ENCODE measurements around the gene POMT2.
"Not testable (repeated sequence)": the region's sequence is repeated elsewhere in the genome, so short reads cannot be mapped to it uniquely, and the experiment has no call there.

Gene POMT2

DNA sequence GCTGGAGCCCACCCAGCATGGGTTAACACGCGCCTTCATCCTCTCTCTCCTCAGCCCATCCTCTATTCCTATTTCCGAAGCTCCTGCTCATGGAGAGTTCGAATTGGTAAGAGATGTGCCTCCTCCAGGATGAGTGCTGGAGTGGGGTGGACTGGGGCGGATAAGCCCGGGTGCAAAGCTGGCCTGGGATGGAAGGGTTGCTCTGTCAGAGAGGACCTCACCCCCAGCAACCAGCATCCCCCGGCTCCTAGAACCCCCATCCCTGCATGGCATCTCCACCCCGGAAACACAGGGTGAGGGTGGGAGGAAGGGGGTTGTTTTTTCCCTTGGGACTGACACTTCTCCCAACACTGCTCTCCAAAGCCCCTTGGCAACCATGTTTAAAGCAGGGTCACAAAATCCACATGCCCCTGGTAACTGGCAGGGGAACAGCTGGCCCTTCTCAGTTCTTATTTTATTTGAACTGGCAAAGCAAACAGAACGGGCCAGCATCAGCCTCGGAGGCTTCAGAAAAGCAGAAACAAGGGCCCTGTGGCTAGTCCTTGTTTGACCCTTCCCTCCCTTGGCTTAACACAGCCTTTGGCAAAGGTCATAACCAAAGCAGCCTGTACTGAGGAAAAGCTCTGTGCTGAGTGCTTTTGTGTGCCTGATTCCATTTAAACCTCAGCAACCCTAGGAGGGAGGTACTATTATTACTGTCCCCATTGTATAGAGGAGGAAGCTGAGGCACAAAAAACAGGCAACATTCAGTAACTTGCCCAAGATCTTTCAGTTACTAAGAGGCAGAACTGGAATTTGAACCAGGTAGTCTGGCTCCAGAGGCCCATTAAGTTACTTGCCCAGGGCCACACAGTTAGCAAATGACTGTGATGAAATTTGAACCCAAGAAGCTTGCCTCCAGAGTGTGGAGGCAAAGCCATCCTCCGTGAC is 4.4 kb upstream of the POMT2 start:
- DNase-seq = no peak

DNA sequence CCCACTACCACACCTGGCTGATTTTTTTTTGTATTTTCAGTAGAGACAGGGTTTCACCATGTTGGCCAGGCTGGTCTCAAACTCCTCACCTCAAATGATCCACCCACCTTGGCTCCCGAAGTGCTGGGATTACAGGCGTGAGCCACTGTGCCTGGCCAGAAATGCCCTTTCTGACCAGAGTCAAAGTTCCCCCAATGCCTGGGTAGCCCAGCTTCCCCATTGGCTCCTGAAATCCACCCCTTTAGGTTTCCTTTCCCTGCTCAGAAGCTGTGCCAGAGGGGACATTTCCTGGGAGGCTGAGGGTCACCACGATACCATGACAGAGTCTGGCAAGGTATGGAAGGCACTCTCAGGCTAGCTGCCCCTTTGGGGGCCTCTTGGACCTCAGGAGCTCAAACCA is 3.6 kb upstream of the POMT2 start:
- no peak for DNase-seq

DNA sequence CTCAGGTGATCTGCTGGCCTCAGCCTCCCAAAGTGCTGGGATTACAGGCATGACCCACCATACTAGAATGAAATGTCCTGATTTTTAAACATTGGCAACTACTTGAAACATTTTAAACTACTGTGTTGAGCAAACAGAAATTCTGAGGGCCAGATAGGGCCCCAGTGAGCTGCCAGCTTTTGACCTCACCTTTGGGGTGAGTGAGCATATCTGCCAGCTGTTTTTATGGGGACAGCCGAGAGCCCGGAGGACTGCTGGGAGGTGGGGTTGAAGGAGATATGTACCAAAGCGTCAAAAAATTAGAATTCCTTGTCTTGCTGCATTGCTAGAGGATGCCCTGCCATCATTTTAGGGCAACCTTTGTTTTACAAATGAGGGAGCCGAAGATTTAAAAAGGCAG is 2.9 kb upstream of the POMT2 start:
- no peak for DNase-seq

DNA sequence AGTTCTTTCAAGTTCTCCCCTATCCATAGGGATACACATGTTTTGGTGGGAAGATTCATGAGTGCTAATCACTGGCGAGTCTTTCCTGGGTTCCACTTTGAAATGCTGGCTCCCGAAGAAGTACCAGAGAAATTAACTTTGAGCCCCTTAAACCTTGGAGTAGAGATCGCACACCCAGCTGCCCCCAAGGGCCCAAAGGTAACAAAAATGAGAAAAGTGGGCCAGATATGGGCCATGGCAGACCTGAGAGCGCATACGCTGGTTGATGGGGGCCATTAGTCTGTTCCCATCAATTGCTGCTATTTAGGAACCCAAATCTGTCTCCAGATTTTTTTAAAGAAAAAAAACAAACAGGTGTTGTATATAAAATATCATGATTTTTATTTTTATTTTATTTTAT is 2.3 kb upstream of the POMT2 start:
- no peak for DNase-seq

DNA sequence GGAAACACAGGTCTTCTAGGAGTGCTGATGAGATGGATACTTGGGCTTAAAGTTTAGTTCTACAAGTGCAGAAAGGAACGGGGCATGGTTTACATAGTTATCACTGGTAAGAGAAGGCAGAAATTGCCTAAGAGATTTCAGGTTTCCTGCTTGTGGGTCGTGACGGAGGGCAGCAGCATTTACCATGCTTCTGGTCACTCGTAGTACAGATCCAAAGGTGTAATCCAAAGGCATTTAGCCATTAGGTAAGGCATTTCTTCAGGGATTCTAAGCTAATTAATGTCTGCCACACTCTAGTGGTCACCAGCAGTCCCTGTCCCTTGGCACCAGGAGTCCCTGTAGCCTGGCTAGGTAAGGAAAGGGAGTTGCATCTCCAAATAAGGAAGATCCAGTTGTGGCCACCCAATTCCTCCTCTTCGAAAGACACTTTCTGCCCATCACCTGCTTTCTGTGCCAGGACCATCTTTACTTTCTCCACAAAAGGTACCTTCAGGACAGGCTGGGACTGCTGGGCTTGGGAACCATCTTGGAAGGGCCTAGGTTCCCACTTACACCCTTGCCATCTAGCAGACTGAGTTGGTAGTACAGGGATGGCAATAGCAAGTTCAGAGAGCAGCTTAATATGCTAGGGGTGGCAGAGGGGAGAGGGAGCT is 1.7 kb upstream of the POMT2 start:
- no peak for DNase-seq

DNA sequence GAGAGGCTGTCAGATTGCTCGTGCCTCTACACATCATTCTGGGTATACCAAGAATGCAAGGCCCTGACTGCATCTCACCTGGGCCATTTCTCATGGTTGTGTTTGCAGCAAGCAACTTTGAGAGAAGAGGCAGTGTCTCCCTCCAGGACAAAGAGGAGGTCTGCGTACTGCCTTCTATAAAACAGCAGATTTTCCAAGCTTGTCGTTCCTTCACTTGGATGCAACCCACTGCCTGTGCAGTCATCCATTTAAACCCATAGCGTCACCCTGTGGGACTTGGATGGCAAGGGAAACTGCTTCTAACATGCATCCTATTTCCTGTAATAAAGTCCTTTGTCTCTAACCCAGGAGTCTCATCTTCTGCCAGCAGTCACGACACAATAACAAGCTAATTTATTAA is 1.3 kb downstream of the POMT2 start:
- no peak for DNase-seq

DNA sequence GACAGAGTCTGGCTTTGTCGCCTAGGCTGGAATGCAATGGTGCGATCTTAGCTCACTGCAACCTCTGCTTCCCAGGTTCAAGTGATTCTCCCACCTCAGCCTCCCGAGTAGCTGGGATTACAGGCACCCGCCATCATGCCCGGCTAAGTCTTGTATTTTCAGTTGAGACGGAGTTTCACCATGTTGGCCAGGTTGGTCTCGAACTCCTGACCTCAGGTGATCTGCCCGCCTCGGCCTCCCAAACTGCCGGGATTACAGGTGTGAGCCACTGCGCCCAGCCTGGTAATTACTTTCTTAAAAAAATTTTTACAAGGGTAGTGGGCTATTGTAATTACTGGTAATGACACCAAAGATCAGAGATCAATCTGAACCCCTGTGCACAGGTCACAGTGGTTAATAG is 1.9 kb downstream of the POMT2 start:
- DNase-seq = not testable (repeated sequence)

DNA sequence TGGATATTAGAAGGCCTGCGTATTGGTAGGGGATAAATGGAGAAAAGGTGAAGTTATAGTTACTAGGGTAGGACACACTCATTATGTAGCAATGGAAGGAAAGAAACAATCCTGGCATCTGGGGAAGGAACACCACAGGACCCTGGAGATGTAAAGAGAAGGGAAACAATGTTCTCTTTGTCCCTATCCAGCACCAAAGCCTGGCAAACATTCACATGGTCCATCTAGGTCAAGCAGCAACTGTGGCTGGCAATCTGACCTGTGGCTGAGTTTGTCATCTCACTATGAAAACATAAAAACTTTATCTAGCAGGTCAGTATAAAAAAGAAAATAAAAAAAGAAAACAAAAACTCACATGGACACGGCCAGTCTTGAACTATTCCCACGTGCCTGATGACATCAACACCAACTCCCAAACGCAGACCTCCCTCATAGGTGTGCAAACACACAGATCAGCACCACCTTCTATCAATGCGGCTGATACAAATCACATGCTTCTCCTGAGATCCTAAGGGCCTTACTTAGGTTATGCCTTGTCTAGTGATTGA is 2.6 kb downstream of the POMT2 start:
- no peak for DNase-seq

DNA sequence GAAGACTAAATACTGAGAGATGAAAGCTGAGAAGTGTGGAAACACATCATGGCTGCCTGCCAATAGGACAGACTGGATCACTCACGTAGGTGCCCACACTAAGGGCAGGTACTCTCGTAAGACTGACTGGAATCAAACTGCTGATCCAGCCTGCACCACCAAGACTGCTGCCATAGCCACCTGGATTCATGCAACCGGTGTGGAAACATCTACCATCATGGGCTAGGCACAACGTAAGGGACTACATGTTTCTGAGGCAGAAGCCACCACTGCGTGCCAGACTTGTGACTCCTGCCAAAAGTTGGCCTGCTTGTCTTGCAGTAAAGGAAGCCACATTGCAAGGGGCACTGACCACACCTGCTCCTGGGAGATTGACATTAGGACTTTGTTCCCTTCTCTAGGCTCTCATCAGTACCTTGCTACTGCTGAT is 3.8 kb downstream of the POMT2 start:
- DNase-seq = no peak

DNA sequence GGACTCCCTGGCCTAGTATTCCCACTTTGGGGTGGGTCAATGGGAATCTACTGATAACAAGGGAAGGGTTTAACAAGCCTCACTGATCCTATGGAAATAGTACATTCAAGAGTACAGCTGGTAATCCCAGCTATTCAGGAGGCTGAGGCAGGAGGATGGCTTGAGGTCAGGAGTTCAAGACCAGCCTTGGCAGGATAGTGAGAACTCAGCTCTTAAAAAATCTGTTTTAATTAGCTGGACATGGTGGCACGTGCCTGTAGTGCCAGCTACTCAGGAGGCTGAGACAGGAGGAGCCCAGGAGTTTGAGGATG is 4.5 kb downstream of the POMT2 start:
- DNase-seq = no peak

DNA sequence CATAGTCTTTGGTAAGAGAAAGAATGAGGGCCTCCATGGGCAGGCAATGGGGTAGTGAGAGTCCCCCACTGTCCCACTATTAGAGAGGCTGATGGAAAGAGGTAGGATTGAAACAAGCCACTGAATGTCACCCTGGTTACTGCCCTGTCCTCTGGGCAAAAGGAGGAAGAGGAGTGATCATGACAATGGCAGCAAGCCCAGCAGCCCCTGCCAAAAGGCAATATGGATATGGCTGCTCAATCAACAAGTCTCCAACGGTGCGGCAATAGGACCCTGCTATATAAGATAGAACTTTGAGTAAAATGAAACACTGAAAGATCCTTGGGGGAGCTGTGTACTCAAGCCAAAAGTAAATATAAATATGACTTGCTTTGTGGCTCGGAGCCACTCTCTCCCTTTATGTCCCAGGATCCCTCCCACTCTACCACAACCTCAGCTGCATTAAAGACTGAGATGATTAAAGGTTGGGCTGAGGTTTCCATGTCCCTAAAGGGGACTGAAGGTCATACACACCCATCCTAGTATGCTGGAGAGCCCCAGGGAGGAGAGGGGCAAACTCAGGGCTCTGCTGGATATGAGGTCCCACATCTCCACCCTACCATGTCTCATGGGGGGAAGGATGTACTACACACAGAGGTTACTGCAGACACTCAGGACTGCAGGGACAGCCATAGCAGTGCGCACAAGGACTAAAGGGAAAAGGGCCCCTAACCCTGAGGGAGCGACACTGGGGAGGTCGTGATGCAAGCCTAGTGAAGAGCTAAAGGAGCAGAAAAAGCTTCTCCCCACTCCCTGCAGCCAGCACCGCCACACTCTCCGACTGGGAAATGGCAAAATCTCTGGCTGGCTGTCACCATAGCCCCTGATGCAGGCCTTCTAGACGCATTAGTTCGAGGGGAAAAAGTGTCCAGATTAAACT is 5.9 kb downstream of the POMT2 start:
- no peak for DNase-seq

DNA sequence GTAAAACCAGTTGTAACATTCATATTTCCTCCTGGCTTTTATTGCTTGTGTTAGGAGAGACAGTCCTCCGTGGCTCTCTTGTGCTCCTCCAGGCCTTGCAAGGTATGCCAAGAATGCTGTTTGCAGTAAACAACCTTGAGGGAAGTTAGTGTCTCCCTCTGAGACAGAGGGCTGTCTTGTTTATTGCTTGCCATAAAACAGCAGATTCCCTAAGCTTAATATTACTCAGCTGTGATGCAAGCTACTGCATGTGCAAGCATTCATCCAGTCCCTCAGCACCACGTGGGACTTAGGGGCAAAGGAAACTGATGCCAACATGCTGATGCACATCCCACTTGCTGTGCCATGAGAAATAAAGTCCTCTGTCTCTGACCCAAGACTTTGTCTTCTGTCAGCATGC is 6.6 kb downstream of the POMT2 start:
- no peak for DNase-seq

DNA sequence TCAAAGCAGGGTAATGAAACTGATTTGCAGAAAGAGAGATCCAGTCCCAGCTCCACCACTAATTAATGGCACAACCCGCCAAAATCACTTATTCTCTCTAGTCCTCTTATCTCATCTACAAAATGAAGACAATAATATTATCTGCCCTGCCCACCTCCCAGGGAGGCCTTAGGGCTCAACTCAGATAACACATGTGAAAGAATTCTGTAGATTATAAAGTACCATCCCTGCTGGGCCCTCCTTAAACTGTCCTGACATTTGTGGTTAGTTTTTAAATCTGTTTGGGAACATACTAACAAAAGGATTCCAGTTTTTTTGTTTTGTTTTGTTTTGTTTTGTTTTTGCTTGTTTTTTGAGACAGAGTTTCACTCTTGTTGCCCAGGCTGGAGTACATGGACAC is 7.3 kb downstream of the POMT2 start:
- no peak for DNase-seq

DNA sequence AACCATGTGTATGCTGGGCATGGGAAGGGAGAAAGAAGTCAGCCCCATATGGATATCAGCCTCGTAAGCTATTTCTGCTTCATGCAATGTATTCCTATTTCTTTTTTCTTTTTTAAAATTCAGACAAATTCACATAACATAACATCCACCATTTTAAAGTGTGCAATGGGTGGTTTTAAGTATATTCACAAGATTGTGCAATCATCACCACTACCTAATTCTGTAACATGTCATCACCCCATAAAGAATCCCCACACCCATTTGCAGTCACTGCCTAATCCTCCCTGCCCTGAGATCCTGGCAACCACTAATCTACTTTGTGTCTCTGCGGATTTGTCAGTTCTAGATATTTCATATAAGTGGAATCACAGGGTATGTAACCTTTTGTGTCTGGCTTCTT is 9.5 kb downstream of the POMT2 start:
- DNase-seq = no peak

DNA sequence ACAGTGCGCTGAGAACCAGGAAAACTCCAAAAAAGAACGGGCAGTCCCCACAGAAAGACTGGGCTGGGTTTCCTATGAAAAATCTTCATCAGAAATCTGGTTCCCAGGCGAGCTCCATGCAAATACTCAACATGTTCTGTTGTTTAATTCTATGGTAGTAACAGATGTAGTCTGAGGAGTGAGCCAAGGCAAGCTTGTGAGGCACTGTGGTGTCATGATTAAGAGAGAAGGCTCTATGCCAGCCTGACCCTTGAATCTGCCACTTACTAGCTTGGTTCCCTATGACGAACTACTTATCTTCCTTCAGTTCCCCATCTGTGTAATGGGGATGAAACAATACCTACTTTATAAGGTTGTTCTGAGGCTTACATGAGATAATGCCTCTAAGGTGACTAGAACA is 10.7 kb downstream of the POMT2 start:
- no peak for DNase-seq

DNA sequence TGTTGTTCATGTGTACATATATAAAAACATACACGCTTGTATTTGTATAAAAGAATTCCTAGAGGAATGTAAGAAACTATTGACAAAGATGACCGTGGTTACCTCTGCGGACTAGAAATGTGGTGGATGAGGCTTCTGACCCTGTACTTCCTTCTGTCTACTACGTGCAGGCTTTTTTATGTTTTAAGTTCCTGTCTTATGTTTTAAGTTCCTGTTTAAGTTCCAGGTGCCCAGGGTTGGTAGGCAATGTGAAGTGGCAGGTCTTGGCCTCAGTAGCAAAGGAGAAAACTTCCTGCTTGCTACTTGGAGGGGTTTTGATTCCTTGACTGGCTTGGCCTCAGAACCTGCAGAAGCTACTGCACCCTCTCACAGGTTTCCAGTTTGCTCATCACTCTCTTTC is 11.6 kb downstream of the POMT2 start:
- DNase-seq = no peak

DNA sequence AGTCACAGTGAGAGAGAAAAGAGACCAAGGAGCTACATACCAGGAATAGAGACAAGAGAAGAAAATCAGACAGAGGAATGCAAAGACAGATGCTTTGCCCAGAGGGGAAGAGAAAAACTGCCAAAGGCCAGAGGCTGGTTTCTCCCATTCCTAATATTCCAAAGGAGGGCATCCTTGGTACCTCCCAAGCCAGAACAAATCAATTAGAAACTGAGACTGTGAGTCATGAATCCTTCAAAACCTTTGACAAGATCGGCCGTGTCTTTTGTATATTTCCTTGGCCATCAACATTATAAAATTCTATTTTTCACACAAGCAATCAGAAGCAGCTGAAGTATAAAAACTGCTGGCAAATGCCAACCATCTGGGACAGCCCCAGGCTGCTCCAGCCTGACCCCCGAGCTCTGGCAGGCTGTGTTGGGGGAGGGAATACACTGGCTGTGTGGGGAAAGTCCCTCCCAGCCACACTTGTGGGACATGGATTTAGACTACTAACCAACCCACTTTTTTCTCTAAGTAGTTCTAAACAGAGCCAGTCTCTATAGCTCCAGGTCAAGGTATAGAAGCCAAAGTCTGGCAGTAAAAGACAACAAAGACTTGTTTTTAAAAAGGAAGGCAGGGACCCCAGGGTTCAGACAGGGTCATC is 13.7 kb downstream of the POMT2 start:
- no peak for DNase-seq

DNA sequence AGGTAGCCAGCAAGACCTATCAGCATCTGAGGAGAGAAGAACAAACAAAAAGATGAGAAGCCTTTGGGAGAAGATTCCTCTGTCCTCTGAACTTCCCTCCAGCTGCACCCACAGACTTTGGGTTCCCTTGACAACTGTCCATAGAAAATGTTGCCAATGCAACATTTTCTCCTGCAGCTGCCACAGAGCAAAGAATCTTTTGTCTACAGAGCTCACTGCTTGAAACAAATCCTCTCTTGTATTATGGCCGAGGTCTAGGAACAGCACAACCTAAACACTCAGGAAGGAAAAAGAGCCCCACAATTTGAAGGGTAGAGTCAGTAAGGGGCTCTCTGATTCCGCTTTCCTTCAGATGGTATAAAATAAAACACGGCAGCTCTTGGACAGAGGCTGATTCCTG is 14.3 kb downstream of the POMT2 start:
- DNase-seq = no peak

DNA sequence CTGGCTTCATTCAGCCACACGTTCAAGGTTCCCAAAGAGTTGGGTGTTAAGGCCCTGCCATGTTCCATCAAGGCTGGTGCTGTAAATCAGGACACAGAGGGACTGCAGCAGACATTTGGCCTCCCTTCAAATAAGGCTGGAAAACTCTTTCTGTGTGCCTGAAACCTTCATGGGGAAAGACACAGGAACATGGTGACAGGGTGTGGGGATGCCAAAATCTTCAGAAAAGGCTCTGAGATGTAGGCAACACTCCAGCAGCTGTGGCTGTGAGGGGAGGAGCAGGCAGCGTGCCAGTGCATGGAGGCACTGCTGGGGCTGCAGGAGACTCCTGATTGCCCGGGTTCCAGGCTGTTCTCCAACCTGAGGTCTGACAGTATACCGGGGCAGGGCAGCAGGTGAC is 15.0 kb downstream of the POMT2 start:
- DNase-seq = no peak

DNA sequence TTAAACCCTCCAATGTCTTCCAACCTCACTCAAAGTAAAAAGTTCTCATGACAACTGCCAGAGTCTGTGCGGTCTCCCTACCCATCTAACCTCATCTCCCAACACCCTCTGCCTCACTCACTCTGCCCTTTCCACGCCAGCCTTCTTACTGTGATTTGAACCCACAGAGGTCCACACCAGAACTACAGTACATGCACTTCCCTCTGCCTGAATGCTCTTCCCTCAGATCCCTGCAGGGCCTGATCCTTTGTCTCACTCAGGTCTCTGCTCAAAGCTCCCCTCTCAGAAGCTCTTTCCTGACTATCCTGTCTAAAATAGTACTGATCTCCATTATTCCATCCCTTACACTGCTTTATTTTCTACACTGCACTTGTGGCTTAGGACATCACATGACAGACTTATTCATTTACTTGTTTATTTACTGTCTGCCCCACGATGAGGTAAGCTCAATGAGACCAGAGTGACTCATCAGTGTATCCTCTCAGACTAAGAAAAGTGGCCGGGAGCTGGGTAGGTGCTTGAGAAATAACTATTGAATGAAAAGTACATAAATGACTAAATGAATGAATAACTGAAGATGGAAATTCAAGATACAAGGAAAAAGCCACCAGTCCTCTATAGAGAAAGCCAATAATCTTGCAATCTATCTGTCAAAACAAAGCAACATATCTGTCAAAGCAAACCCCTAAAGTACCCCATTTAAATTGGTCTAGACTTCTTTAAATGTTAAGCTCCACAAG is 17.1 kb downstream of the POMT2 start:
- no peak for DNase-seq

DNA sequence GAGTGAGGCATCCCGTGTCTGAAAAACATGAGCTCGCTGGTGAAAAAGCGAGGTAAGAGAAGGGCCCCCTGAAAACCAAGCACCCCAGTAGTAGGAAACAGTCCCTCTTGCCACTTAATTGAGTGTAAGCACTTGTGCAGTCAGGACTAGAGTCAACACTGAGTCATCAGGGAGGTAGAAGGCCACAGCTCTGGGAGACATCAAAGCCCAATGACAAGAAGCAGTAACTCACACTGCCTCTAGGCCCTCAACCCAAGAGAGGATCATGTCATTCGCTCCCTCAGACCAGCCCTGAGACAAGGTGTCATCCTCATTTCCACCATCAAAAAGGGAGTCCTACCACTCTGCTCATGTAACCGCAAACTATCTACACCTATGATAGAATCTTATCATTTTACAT is 17.8 kb downstream of the POMT2 start:
- no peak for DNase-seq

DNA sequence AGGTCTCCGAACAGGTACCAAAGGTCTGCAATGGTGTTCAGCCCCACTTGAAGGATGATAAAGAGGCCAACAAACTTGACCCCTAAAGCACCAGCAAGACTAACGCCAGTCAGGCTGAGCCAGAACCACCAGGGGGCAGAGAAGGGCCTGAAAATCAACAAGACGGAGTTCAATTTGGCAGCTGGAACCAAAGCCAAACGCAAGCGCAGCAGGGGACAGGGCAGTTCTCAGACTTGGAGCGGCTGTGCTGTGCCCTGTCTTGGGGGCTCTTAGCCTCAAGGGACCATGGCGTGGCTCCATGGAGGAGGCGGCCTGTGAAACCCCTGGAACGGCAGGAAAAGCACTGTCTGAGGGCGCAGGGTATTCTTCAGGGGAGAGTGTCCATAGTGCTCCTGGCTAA is 19.6 kb downstream of the POMT2 start:
- peak; percentile 43 for DNase-seq

Data from CD4-positive, alpha-beta T cell treated with Interleukin-21 for 1 hour (primary cell).